HEK293 (cell line): Measurements from ENCODE around the gene RPS26.

ENCODE experiments used
- CTCF ChIA-PET: fragments of 350-600 bp; formaldehyde crosslinking; extraction: SDS; loops from one replicate; lab custom pipeline; 2021; ENCODE audit warnings: antibody characterized with exemption; lab: Yijun Ruan, JAX
- POLR2A ChIA-PET: fragments of 300-600 bp; formaldehyde crosslinking; extraction: SDS; loops from one replicate; lab custom pipeline; 2020; ENCODE audit warnings: antibody characterized with exemption, inconsistent platforms; lab: Yijun Ruan, JAX
- H3K27ac ChIP-seq: fragments of 200-500 bp; sonication (Bioruptor generic); 2 replicates; pipeline ENCODE4 v1.5.1; 2014; ENCODE audit warnings: low read depth, low read length, control low read depth, inconsistent platforms; ENCODE audit errors: extremely low read depth
- H3K36me3 ChIP-seq, 2 experiments: fragments of 200-500 bp in 1 of 2; sonication (Bioruptor generic) in 1 of 2; 1 replicate in 1 of 2; 2 replicates in 1 of 2; pipeline ENCODE4 v1.5.1; 2014 to 2017; ENCODE audit warnings: inconsistent platforms in 2 of 2, low read length in 2 of 2; ENCODE audit not compliant: control insufficient read depth in 2 of 2, insufficient read depth in 1 of 2
- H3K4me1 ChIP-seq: fragments of 200-500 bp; sonication (Bioruptor generic); 2 replicates; pipeline ENCODE4 v1.5.1; 2014; ENCODE audit warnings: mild to moderate bottlenecking, low read length, inconsistent platforms; ENCODE audit not compliant: control insufficient read depth, insufficient read depth
- H3K4me3 ChIP-seq: 2 replicates; pipeline ENCODE4 v1.5.1; 2011; ENCODE audit warnings: low read depth, mild to moderate bottlenecking, control low read depth, low read length, moderate library complexity
- H3K9me3 ChIP-seq: fragments of 200-500 bp; sonication (Bioruptor generic); 2 replicates; pipeline ENCODE4 v1.5.1; 2014; ENCODE audit warnings: low read depth, low read length, inconsistent platforms; ENCODE audit not compliant: control insufficient read depth, insufficient read depth
- HOXD13 ChIP-seq: sonication (generic); formaldehyde crosslinking; IDR thresholded peaks from 2 replicates; pipeline ENCODE4 v1.8.0; 2022; ENCODE audit warnings: missing genetic modification reagents, borderline replicate concordance
- RBAK ChIP-seq: fragments of 450-650 bp; formaldehyde crosslinking; IDR thresholded peaks from 2 replicates; pipeline ENCODE4 v1.5.1; 2016; ENCODE audit warnings: missing biosample characterization, missing genetic modification characterization
- ZBTB8A ChIP-seq: fragments of 450-650 bp; formaldehyde crosslinking; IDR thresholded peaks from 2 replicates; pipeline ENCODE4 v1.5.1; 2016; ENCODE audit warnings: missing biosample characterization, missing genetic modification characterization
- ZNF132 ChIP-seq: fragments of 450-650 bp; formaldehyde crosslinking; IDR thresholded peaks from 2 replicates; pipeline ENCODE4 v1.5.1; 2017; ENCODE audit warnings: missing biosample characterization, missing genetic modification characterization, borderline replicate concordance
- ZNF184 ChIP-seq: fragments of 450-650 bp; IDR thresholded peaks from 2 replicates; pipeline ENCODE4 v1.5.1; 2018; ENCODE audit warnings: missing biosample characterization, mild to moderate bottlenecking, missing genetic modification characterization
- ZNF19 ChIP-seq: fragments of 450-650 bp; formaldehyde crosslinking; IDR thresholded peaks from 2 replicates; pipeline ENCODE4; 2016; ENCODE audit warnings: missing biosample characterization, missing genetic modification characterization, low read depth
- ZNF2 ChIP-seq: fragments of 450-650 bp; formaldehyde crosslinking; IDR thresholded peaks from 2 replicates; pipeline ENCODE4 v1.5.1; 2016; ENCODE audit warnings: missing biosample characterization, missing genetic modification characterization
- ZNF239 ChIP-seq: fragments of 450-650 bp; formaldehyde crosslinking; IDR thresholded peaks from 2 replicates; pipeline ENCODE4 v1.5.1; 2016; ENCODE audit warnings: missing biosample characterization, missing genetic modification characterization
- ZNF248 ChIP-seq: fragments of 450-650 bp; formaldehyde crosslinking; IDR thresholded peaks from 2 replicates; pipeline ENCODE4 v1.5.1; 2017; ENCODE audit warnings: missing biosample characterization, missing genetic modification characterization
- ZNF280C ChIP-seq: fragments of 450-650 bp; formaldehyde crosslinking; IDR thresholded peaks from 2 replicates; pipeline ENCODE4 v1.5.1; 2016; ENCODE audit warnings: missing biosample characterization, missing genetic modification characterization
- ZNF335 ChIP-seq: fragments of 450-650 bp; formaldehyde crosslinking; conservative IDR thresholded peaks from 2 replicates; pipeline ENCODE4 v1.5.1; 2016; ENCODE audit warnings: missing biosample characterization, missing genetic modification characterization
- ZNF529 ChIP-seq: fragments of 450-650 bp; formaldehyde crosslinking; IDR thresholded peaks from 2 replicates; pipeline ENCODE4 v1.5.1; 2017; ENCODE audit warnings: missing genetic modification characterization, missing biosample characterization; ENCODE audit not compliant: insufficient replicate concordance
- ZNF548 ChIP-seq: fragments of 450-650 bp; formaldehyde crosslinking; IDR thresholded peaks from 2 replicates; pipeline ENCODE4 v1.5.1; 2016; ENCODE audit warnings: missing biosample characterization, missing genetic modification characterization
- ZNF660 ChIP-seq: fragments of 450-650 bp; IDR thresholded peaks from 2 replicates; pipeline ENCODE4 v1.5.1; 2018; ENCODE audit warnings: missing biosample characterization, mild to moderate bottlenecking, missing genetic modification characterization
- ZNF747 ChIP-seq: fragments of 450-650 bp; formaldehyde crosslinking; IDR thresholded peaks from 2 replicates; pipeline ENCODE4 v1.5.1; 2016; ENCODE audit warnings: missing biosample characterization, missing genetic modification characterization
- ZNF776 ChIP-seq: fragments of 450-650 bp; formaldehyde crosslinking; IDR thresholded peaks from 2 replicates; pipeline ENCODE4 v1.5.0; 2017; ENCODE audit warnings: missing biosample characterization, missing genetic modification characterization, borderline replicate concordance
- ZSCAN4 ChIP-seq: fragments of 450-650 bp; formaldehyde crosslinking; IDR thresholded peaks from 2 replicates; pipeline ENCODE4 v1.5.1; 2017; ENCODE audit warnings: missing biosample characterization, missing genetic modification characterization
- TF ChIP-seq, protein P1 (sequence below): fragments of 450-650 bp; formaldehyde crosslinking; IDR thresholded peaks from 2 replicates; pipeline ENCODE4 v1.5.1; 2016; ENCODE audit warnings: missing biosample characterization, missing genetic modification characterization

The RPS26 gene

DNA sequence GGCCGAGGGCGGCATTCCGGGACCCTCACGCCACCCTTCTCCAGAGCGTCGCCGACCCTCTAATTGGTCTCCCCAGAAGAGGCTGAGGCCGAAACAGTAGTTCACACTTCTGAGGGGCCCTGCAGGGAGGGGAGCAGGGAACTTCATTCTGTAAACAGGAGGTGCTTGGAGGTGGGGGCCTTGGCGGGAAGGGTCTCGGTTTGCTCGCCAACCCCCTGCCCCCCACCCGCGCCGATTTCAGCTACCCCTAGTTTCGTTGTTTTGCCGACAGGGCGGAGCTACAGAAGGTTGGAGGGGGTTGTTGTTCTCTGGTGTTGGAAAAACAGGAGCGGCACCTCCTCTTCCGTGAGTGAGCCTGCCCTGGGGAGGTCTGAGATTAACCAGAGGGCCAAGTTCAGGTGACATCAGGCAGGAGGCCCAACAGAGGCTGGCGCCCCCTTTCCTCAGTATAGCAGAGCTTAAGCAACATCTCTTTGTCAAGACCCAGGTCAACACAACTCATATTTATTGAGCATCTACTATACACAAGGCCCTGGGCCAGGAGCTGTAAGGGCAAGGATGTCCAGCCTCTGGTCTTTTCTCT, 38.9 kb downstream of the RPS26 start (continued):
- TF ChIP-seq, protein P1, sequence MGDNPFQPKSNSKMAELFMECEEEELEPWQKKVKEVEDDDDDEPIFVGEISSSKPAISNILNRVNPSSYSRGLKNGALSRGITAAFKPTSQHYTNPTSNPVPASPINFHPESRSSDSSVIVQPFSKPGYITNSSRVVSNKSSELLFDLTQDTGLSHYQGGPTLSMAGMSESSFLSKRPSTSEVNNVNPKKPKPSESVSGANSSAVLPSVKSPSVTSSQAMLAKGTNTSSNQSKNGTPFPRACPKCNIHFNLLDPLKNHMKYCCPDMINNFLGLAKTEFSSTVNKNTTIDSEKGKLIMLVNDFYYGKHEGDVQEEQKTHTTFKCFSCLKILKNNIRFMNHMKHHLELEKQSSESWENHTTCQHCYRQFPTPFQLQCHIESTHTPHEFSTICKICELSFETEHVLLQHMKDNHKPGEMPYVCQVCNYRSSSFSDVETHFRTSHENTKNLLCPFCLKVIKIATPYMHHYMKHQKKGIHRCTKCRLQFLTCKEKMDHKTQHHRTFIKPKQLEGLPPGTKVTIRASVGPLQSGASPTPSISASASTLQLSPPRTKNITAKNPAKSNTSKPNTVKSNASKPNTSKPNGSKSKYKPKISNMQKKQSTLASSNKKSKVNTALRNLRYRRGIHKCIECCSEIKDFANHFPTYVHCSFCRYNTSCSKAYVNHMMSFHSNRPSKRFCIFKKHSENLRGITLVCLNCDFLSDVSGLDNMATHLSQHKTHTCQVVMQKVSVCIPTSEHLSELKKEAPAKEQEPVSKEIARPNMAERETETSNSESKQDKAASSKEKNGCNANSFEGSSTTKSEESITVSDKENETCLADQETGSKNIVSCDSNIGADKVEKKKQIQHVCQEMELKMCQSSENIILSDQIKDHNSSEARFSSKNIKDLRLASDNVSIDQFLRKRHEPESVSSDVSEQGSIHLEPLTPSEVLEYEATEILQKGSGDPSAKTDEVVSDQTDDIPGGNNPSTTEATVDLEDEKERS (tag by site-specific recombination), result no peak
- TF ChIP-seq, all 188 proteins: peak for 6

DNA sequence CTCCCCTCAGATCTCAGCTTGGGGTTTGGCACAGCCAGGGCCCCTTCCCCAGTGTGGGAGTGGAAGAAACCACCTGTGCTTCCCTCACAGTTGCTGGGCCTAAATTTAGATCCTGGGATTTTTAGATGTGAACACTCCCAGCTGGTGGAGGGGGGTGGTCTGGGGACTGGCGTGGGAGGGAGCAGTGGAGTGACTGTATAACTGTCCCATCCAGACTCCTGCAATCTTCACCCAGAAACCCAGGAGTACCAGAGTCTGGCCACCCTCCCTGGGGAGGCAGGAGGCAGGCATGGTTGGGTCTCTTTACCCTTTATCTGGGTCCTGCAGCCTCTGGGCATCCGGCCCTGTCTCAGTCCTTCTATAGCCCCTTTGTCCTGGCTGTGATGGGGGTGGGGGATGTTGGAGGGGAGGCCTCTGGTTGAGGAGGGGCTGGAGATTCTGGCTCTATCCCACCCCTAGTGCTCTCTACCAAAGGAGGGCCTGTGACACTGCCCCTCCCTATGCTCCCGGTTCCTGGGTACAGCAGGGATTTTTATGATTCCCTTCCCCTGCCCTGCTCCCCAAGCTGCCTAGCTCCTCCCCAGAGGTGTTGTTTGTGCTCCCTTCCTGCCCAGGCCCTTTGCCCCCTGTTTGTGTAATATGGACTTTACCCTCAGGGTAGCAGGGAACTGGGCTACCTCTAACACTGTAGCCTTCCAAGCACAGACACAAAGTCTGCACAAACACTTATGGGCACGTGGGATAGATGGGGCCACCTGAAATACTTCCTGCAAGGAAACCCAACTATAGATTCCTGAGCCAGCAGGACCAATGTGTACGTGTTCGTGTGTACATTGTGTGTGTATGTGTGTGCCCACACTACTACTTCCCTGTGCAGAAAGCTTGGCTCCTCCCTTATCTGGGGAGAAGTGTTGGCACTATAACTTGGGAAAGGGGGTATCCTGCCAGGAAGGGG, 40.0 kb downstream of the RPS26 start:
- H3K27ac ChIP-seq, result no peak overlapping the region
- TF ChIP-seq ZNF2 (tag by site-specific recombination) (no peak), ZSCAN4 (tag by site-specific recombination) (no peak), ZNF239 (tag by site-specific recombination) (no peak), ZNF335 (tag by site-specific recombination) (no peak), ZNF19 (tag by site-specific recombination) (no peak), ZNF776 (tag by site-specific recombination) (no peak), ZBTB8A (no peak), RBAK (tag by site-specific recombination) (no peak), ZNF248 (no peak), ZNF184 (tag by site-specific recombination) (no peak), ZNF529 (tag by site-specific recombination) (no peak), ZNF132 (tag by site-specific recombination) (no peak), HOXD13 (CRISPR knock-in tag) (no peak), ZNF548 (no peak), ZNF660 (no peak), ZNF280C (tag by site-specific recombination) (no peak), ZNF747 (tag by site-specific recombination) (no peak)
- H3K4me1 ChIP-seq, result no peaks in the 10 kb centered on the region; the same call in 1 of the 2 replicates
- H3K9me3 ChIP-seq, result no peaks in the 10 kb centered on the region
- H3K4me3 ChIP-seq, result no peak overlapping the region
- POLR2A ChIA-PET, result interaction anchor here (0.5 to 5.0 kb wide), 4 partner anchors 22 to 352 kb away, joined by 3 to 54 read pairs (median 21); partner anchors contain the start of gene PA2G4
- no peaks in the 10 kb centered on the region for H3K36me3 ChIP-seq
- CTCF ChIA-PET, result interaction anchor here (0.6 to 3.3 kb wide), 6 partner anchors 8 to 35 kb away, joined by 3 to 26 read pairs (median 4); partner anchors contain the start of gene PA2G4
